HEK293 (cell line): Measurements from ENCODE around the gene SPOCK1.

Experiments
- CTCF ChIA-PET: fragments of 350-600 bp; formaldehyde crosslinking; extraction: SDS; loops from one replicate; lab custom pipeline; 2021; ENCODE audit warnings: antibody characterized with exemption; lab: Yijun Ruan, JAX
- POLR2A ChIA-PET: fragments of 300-600 bp; formaldehyde crosslinking; extraction: SDS; loops from one replicate; lab custom pipeline; 2020; ENCODE audit warnings: antibody characterized with exemption, inconsistent platforms; lab: Yijun Ruan, JAX
- H3K27ac ChIP-seq: fragments of 200-500 bp; sonication (Bioruptor generic); 2 replicates; pipeline ENCODE4 v1.5.1; 2014; ENCODE audit warnings: low read depth, low read length, control low read depth, inconsistent platforms; ENCODE audit errors: extremely low read depth
- H3K36me3 ChIP-seq, 2 experiments: fragments of 200-500 bp in 1 of 2; sonication (Bioruptor generic) in 1 of 2; 1 replicate in 1 of 2; 2 replicates in 1 of 2; pipeline ENCODE4 v1.5.1; 2014 to 2017; ENCODE audit warnings: inconsistent platforms in 2 of 2, low read length in 2 of 2; ENCODE audit not compliant: control insufficient read depth in 2 of 2, insufficient read depth in 1 of 2
- H3K4me1 ChIP-seq: fragments of 200-500 bp; sonication (Bioruptor generic); 2 replicates; pipeline ENCODE4 v1.5.1; 2014; ENCODE audit warnings: mild to moderate bottlenecking, low read length, inconsistent platforms; ENCODE audit not compliant: control insufficient read depth, insufficient read depth
- H3K4me3 ChIP-seq: 2 replicates; pipeline ENCODE4 v1.5.1; 2011; ENCODE audit warnings: low read depth, mild to moderate bottlenecking, control low read depth, low read length, moderate library complexity
- H3K9me3 ChIP-seq: fragments of 200-500 bp; sonication (Bioruptor generic); 2 replicates; pipeline ENCODE4 v1.5.1; 2014; ENCODE audit warnings: low read depth, low read length, inconsistent platforms; ENCODE audit not compliant: control insufficient read depth, insufficient read depth
- KLF16 ChIP-seq: fragments of 450-650 bp; formaldehyde crosslinking; IDR thresholded peaks from 2 replicates; pipeline ENCODE4 v1.5.1; 2017; ENCODE audit warnings: missing biosample characterization, missing genetic modification characterization
- KLF9 ChIP-seq: fragments of 450-650 bp; formaldehyde crosslinking; IDR thresholded peaks from 2 replicates; pipeline ENCODE4 v1.5.1; 2016; ENCODE audit warnings: missing biosample characterization, missing genetic modification characterization, low read depth
- MYNN ChIP-seq: fragments of 450-650 bp; formaldehyde crosslinking; IDR thresholded peaks from 2 replicates; pipeline ENCODE4 v1.5.1; 2016; ENCODE audit warnings: missing biosample characterization, missing genetic modification characterization, borderline replicate concordance
- MZF1 ChIP-seq: fragments of 450-650 bp; formaldehyde crosslinking; IDR thresholded peaks from 2 replicates; pipeline ENCODE4 v1.5.1; 2017; ENCODE audit warnings: missing biosample characterization, missing genetic modification characterization, borderline replicate concordance
- OVOL3 ChIP-seq: fragments of 450-650 bp; formaldehyde crosslinking; IDR thresholded peaks from 2 replicates; pipeline ENCODE4 v1.5.1; 2016; ENCODE audit warnings: missing biosample characterization, missing genetic modification characterization
- PRDM1 ChIP-seq: fragments of 450-650 bp; formaldehyde crosslinking; IDR thresholded peaks from 2 replicates; pipeline ENCODE4; 2016; ENCODE audit warnings: missing biosample characterization, missing genetic modification characterization
- ZNF155 ChIP-seq: fragments of 450-650 bp; formaldehyde crosslinking; IDR thresholded peaks from 2 replicates; pipeline ENCODE4 v1.5.1; 2016; ENCODE audit warnings: missing biosample characterization, missing genetic modification characterization
- ZNF175 ChIP-seq: fragments of 450-650 bp; formaldehyde crosslinking; IDR thresholded peaks from 2 replicates; pipeline ENCODE4 v1.5.1; 2016; ENCODE audit warnings: missing biosample characterization, missing genetic modification characterization
- ZNF514 ChIP-seq: fragments of 450-650 bp; formaldehyde crosslinking; IDR thresholded peaks from 2 replicates; pipeline ENCODE4 v1.5.1; 2016; ENCODE audit warnings: missing biosample characterization, missing genetic modification characterization
- ZNF530 ChIP-seq: fragments of 450-650 bp; formaldehyde crosslinking; IDR thresholded peaks from 2 replicates; pipeline ENCODE4 v1.5.1; 2016; ENCODE audit warnings: low read depth, missing biosample characterization, missing genetic modification characterization
- ZNF571 ChIP-seq: fragments of 450-650 bp; formaldehyde crosslinking; IDR thresholded peaks from 2 replicates; pipeline ENCODE4 v1.5.0; 2017; ENCODE audit warnings: missing biosample characterization, missing genetic modification characterization
- ZNF621 ChIP-seq: fragments of 450-650 bp; formaldehyde crosslinking; IDR thresholded peaks from 2 replicates; pipeline ENCODE4 v1.5.1; 2017; ENCODE audit warnings: missing biosample characterization, missing genetic modification characterization
- ZNF664 ChIP-seq: fragments of 450-650 bp; formaldehyde crosslinking; IDR thresholded peaks from 2 replicates; pipeline ENCODE4 v1.5.1; 2016; ENCODE audit warnings: missing biosample characterization, missing genetic modification characterization
- ZNF707 ChIP-seq: fragments of 450-650 bp; formaldehyde crosslinking; IDR thresholded peaks from 2 replicates; pipeline ENCODE4 v1.5.1; 2016; ENCODE audit warnings: missing biosample characterization, missing genetic modification characterization
- ZNF837 ChIP-seq: fragments of 450-650 bp; formaldehyde crosslinking; IDR thresholded peaks from 2 replicates; pipeline ENCODE4 v1.5.1; 2016; ENCODE audit warnings: missing biosample characterization, missing genetic modification characterization
- TF ChIP-seq, protein P1 (sequence below): fragments of 450-650 bp; formaldehyde crosslinking; IDR thresholded peaks from 2 replicates; pipeline ENCODE4 v1.5.1; 2016; ENCODE audit warnings: missing biosample characterization, missing genetic modification characterization
- TF ChIP-seq, protein P2 (sequence below): fragments of 450-650 bp; formaldehyde crosslinking; conservative IDR thresholded peaks from 2 replicates; pipeline ENCODE4 v1.5.1; 2016; ENCODE audit warnings: low read depth, missing biosample characterization, missing genetic modification characterization
- TF ChIP-seq, protein P3 (sequence below): fragments of 450-650 bp; formaldehyde crosslinking; IDR thresholded peaks from 2 replicates; pipeline ENCODE4 v1.5.1; 2016; ENCODE audit warnings: missing biosample characterization, missing genetic modification characterization, borderline replicate concordance
- TF ChIP-seq, protein P4 (sequence below): fragments of 450-650 bp; formaldehyde crosslinking; IDR thresholded peaks from 2 replicates; pipeline ENCODE4 v1.5.1; 2016; ENCODE audit warnings: missing biosample characterization, missing genetic modification characterization
- TF ChIP-seq, protein P5 (sequence below): fragments of 450-650 bp; formaldehyde crosslinking; IDR thresholded peaks from 2 replicates; pipeline ENCODE4 v1.5.1; 2016; ENCODE audit warnings: missing biosample characterization, missing genetic modification characterization
- TF ChIP-seq, protein P6 (sequence below): fragments of 450-650 bp; formaldehyde crosslinking; conservative IDR thresholded peaks from 2 replicates; pipeline ENCODE4 v1.5.1; 2016; ENCODE audit warnings: low read depth, missing biosample characterization, missing genetic modification characterization

SPOCK1 gene

DNA sequence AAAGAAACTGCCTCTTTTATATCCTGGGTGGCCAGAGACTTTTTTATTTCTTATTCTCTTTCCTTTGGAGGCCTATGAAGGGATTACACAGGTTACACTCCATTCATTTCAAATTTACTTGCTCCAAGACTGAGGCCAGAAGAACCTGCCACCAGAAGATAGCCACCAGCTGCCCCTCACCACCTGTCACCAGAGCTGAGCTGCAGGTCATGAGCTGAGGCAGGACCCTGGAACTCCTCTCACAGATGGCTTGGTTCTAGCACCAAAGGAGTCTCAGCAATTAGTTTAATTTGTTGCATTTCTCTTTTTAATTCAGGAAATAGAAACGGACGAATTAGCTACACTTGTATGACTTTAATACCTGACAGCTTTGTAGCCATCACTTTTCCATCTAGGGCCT is 313.9 kb downstream of the SPOCK1 start (continued):
- no peak for TF ChIP-seq PRDM1 (tag by site-specific recombination)
- TF ChIP-seq ZNF530 (tag by site-specific recombination), result no peak
- TF ChIP-seq, protein P1, sequence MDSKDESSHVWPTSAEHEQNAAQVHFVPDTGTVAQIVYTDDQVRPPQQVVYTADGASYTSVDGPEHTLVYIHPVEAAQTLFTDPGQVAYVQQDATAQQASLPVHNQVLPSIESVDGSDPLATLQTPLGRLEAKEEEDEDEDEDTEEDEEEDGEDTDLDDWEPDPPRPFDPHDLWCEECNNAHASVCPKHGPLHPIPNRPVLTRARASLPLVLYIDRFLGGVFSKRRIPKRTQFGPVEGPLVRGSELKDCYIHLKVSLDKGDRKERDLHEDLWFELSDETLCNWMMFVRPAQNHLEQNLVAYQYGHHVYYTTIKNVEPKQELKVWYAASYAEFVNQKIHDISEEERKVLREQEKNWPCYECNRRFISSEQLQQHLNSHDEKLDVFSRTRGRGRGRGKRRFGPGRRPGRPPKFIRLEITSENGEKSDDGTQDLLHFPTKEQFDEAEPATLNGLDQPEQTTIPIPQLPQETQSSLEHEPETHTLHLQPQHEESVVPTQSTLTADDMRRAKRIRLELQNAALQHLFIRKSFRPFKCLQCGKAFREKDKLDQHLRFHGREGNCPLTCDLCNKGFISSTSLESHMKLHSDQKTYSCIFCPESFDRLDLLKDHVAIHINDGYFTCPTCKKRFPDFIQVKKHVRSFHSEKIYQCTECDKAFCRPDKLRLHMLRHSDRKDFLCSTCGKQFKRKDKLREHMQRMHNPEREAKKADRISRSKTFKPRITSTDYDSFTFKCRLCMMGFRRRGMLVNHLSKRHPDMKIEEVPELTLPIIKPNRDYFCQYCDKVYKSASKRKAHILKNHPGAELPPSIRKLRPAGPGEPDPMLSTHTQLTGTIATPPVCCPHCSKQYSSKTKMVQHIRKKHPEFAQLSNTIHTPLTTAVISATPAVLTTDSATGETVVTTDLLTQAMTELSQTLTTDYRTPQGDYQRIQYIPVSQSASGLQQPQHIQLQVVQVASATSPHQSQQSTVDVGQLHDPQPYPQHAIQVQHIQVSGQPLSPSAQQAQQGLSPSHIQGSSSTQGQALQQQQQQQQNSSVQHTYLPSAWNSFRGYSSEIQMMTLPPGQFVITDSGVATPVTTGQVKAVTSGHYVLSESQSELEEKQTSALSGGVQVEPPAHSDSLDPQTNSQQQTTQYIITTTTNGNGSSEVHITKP (tag by site-specific recombination), result no peak
- no peak for TF ChIP-seq ZNF621 (tag by site-specific recombination)
- no peak for TF ChIP-seq ZNF837 (tag by site-specific recombination)
- TF ChIP-seq, all 188 proteins: peak for 0

DNA sequence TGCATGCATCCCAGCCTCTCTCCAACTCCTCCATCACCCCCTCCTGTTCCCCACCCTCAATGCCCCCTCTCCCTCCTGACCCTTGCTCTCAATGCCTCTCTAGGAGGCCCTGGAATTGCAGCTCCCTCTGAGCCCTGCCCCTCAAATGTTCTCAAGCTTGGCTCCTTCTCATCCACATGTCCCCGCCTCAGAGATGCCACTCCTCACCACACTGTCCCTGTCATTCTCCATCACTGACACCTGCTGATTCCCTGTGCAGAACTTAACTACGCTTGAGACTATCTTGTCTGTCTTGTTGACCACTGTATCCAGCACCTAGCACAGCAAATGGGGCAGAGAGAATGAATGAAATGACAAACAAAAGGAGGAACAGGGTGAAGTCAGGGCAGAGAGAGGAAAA is 314.4 kb downstream of the SPOCK1 start:
- ChIA-PET POLR2A (no interaction called here), CTCF (no interaction called here)
- H3K27ac ChIP-seq, result no peak overlapping the region
- H3K4me1 ChIP-seq, result no peaks in the 10 kb centered on the region
- H3K36me3 ChIP-seq, result no peaks in the 10 kb centered on the region
- no peaks in the 10 kb centered on the region for H3K9me3 ChIP-seq
- no peak overlapping the region for H3K4me3 ChIP-seq
- TF ChIP-seq KLF16, result no peak
- TF ChIP-seq KLF9 (tag by site-specific recombination), result no peak
- no peak for TF ChIP-seq ZNF175 (tag by site-specific recombination)
- TF ChIP-seq, protein P2, sequence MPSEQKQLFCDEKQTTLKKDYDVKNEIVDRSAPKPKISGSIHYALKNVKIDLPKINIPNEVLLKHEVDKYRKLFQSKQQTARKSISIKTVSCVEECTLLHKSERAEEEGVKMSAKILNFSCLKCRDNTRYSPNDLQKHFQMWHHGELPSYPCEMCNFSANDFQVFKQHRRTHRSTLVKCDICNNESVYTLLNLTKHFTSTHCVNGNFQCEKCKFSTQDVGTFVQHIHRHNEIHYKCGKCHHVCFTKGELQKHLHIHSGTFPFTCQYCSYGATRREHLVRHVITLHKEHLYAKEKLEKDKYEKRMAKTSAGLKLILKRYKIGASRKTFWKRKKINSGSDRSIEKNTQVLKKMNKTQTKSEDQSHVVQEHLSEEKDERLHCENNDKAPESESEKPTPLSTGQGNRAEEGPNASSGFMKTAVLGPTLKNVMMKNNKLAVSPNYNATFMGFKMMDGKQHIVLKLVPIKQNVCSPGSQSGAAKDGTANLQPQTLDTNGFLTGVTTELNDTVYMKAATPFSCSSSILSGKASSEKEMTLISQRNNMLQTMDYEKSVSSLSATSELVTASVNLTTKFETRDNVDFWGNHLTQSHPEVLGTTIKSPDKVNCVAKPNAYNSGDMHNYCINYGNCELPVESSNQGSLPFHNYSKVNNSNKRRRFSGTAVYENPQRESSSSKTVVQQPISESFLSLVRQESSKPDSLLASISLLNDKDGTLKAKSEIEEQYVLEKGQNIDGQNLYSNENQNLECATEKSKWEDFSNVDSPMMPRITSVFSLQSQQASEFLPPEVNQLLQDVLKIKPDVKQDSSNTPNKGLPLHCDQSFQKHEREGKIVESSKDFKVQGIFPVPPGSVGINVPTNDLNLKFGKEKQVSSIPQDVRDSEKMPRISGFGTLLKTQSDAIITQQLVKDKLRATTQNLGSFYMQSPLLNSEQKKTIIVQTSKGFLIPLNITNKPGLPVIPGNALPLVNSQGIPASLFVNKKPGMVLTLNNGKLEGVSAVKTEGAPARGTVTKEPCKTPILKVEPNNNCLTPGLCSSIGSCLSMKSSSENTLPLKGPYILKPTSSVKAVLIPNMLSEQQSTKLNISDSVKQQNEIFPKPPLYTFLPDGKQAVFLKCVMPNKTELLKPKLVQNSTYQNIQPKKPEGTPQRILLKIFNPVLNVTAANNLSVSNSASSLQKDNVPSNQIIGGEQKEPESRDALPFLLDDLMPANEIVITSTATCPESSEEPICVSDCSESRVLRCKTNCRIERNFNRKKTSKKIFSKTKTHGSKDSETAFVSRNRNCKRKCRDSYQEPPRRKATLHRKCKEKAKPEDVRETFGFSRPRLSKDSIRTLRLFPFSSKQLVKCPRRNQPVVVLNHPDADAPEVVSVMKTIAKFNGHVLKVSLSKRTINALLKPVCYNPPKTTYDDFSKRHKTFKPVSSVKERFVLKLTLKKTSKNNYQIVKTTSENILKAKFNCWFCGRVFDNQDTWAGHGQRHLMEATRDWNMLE, result no peak
- TF ChIP-seq, protein P3, sequence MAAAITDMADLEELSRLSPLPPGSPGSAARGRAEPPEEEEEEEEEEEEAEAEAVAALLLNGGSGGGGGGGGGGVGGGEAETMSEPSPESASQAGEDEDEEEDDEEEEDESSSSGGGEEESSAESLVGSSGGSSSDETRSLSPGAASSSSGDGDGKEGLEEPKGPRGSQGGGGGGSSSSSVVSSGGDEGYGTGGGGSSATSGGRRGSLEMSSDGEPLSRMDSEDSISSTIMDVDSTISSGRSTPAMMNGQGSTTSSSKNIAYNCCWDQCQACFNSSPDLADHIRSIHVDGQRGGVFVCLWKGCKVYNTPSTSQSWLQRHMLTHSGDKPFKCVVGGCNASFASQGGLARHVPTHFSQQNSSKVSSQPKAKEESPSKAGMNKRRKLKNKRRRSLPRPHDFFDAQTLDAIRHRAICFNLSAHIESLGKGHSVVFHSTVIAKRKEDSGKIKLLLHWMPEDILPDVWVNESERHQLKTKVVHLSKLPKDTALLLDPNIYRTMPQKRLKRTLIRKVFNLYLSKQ (tag by site-specific recombination), result no peak
- no peak for TF ChIP-seq OVOL3 (tag by site-specific recombination)
- no peak for TF ChIP-seq MZF1 (tag by site-specific recombination)
- no peak for TF ChIP-seq ZNF707
- no peak for TF ChIP-seq ZNF664 (tag by site-specific recombination)
- TF ChIP-seq MYNN (tag by site-specific recombination), result no peak
- TF ChIP-seq ZNF571 (tag by site-specific recombination), result no peak
- no peak for TF ChIP-seq ZNF514 (tag by site-specific recombination)
- TF ChIP-seq, protein P4, sequence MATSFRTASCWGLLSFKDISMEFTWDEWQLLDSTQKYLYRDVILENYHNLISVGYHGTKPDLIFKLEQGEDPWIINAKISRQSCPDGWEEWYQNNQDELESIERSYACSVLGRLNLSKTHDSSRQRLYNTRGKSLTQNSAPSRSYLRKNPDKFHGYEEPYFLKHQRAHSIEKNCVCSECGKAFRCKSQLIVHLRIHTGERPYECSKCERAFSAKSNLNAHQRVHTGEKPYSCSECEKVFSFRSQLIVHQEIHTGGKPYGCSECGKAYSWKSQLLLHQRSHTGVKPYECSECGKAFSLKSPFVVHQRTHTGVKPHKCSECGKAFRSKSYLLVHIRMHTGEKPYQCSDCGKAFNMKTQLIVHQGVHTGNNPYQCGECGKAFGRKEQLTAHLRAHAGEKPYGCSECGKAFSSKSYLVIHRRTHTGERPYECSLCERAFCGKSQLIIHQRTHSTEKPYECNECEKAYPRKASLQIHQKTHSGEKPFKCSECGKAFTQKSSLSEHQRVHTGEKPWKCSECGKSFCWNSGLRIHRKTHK, result no peak
- TF ChIP-seq, protein P5, sequence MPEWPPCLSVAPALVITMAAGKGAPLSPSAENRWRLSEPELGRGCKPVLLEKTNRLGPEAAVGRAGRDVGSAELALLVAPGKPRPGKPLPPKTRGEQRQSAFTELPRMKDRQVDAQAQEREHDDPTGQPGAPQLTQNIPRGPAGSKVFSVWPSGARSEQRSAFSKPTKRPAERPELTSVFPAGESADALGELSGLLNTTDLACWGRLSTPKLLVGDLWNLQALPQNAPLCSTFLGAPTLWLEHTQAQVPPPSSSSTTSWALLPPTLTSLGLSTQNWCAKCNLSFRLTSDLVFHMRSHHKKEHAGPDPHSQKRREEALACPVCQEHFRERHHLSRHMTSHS (tag by site-specific recombination), result no peak
- no peak for TF ChIP-seq ZNF155 (tag by site-specific recombination)
- TF ChIP-seq, protein P6, sequence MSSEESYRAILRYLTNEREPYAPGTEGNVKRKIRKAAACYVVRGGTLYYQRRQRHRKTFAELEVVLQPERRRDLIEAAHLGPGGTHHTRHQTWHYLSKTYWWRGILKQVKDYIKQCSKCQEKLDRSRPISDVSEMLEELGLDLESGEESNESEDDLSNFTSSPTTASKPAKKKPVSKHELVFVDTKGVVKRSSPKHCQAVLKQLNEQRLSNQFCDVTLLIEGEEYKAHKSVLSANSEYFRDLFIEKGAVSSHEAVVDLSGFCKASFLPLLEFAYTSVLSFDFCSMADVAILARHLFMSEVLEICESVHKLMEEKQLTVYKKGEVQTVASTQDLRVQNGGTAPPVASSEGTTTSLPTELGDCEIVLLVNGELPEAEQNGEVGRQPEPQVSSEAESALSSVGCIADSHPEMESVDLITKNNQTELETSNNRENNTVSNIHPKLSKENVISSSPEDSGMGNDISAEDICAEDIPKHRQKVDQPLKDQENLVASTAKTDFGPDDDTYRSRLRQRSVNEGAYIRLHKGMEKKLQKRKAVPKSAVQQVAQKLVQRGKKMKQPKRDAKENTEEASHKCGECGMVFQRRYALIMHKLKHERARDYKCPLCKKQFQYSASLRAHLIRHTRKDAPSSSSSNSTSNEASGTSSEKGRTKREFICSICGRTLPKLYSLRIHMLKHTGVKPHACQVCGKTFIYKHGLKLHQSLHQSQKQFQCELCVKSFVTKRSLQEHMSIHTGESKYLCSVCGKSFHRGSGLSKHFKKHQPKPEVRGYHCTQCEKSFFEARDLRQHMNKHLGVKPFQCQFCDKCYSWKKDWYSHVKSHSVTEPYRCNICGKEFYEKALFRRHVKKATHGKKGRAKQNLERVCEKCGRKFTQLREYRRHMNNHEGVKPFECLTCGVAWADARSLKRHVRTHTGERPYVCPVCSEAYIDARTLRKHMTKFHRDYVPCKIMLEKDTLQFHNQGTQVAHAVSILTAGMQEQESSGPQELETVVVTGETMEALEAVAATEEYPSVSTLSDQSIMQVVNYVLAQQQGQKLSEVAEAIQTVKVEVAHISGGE (tag by site-specific recombination), result no peak
